ENCODE measurements around the gene CPHXL2.
A peak's percentile ranks its signal among the peaks of the same experiment; 100 is the strongest.

The CPHXL2 gene

GRCh38 chr16:75660726-75661302, 16.0 kb downstream of the CPHXL2 start:
- H3K9me3 ChIP-seq (ENCODE audit: control extremely low read depth in 1 of 5, control insufficient read depth in 4 of 5, insufficient read depth in 2 of 5, low read depth in 1 of 5, low read length in 4 of 5) = peaks cover 0 to 3% (median 0%) of the 10 kb centered on the region in 5 experiments
- H3K4me3 ChIP-seq (ENCODE audit: control insufficient read depth in 1 of 7, extremely low read depth in 1 of 7, insufficient read depth in 4 of 7, low read depth in 2 of 7, low read length in 6 of 7) = no peak overlapping the region
- no peaks in the 10 kb centered on the region for H3K27me3 ChIP-seq (replicated peaks in 2 of 5; ENCODE audit: control insufficient read depth in 4 of 5, insufficient read depth in 5 of 5, low read length in 4 of 5)
- H3K4me1 ChIP-seq (ENCODE audit: control extremely low read depth in 1 of 4, control insufficient read depth in 4 of 4, insufficient read depth in 4 of 4, low read length in 3 of 4) = no peaks in the 10 kb centered on the region
- POLR2A ChIA-PET = no interaction called here
- CTCF ChIA-PET = interaction anchor here (1.7 kb wide), 1 partner anchor 39 kb away, joined by 6 read pairs; no protein-coding TSS in a partner anchor
- WGBS (ENCODE audit: insufficient coverage) = 100% methylated on average over 1 of the region's 4 CpGs
- DNase-seq = no peak
- peaks cover 19 to 35% (median 32%) of the 10 kb centered on the region in 4 experiments for H3K36me3 ChIP-seq (ENCODE audit: control insufficient read depth in 4 of 4, insufficient read depth in 4 of 4, low read length in 3 of 4)
- H3K27ac ChIP-seq (ENCODE audit: insufficient read depth in 1 of 2, low read depth in 1 of 2, low read length in 2 of 2, poor library complexity in 1 of 2, severe bottlenecking in 2 of 2) = no peak overlapping the region

GRCh38 chr16:75660321-75660720, 16.5 kb downstream of the CPHXL2 start:
- H3K9me3 ChIP-seq (ENCODE audit: control extremely low read depth in 1 of 5, control insufficient read depth in 4 of 5, insufficient read depth in 2 of 5, low read depth in 1 of 5, low read length in 4 of 5) = peaks cover 0 to under 1% (median 0%) of the 10 kb centered on the region in 5 experiments
- H3K27ac ChIP-seq (ENCODE audit: insufficient read depth in 1 of 2, low read depth in 1 of 2, low read length in 2 of 2, poor library complexity in 1 of 2, severe bottlenecking in 2 of 2) = no peak overlapping the region
- ChIA-PET CTCF (interaction anchor here (1.7 kb wide), 1 partner anchor 39 kb away, joined by 6 read pairs; no protein-coding TSS in a partner anchor), POLR2A (no interaction called here)
- no peak overlapping the region for H3K4me3 ChIP-seq (ENCODE audit: control insufficient read depth in 1 of 7, extremely low read depth in 1 of 7, insufficient read depth in 4 of 7, low read depth in 2 of 7, low read length in 6 of 7)
- no peaks in the 10 kb centered on the region for H3K27me3 ChIP-seq (replicated peaks in 2 of 5; ENCODE audit: control insufficient read depth in 4 of 5, insufficient read depth in 5 of 5, low read length in 4 of 5)
- no peaks in the 10 kb centered on the region for H3K4me1 ChIP-seq (ENCODE audit: control extremely low read depth in 1 of 4, control insufficient read depth in 4 of 4, insufficient read depth in 4 of 4, low read length in 3 of 4)
- DNase-seq = no peak
- H3K36me3 ChIP-seq (ENCODE audit: control insufficient read depth in 4 of 4, insufficient read depth in 4 of 4, low read length in 3 of 4) = peaks cover 23 to 40% (median 35%) of the 10 kb centered on the region in 4 experiments
- WGBS (ENCODE audit: insufficient coverage) = 98% methylated on average over 6 of the region's 6 CpGs

DNA sequence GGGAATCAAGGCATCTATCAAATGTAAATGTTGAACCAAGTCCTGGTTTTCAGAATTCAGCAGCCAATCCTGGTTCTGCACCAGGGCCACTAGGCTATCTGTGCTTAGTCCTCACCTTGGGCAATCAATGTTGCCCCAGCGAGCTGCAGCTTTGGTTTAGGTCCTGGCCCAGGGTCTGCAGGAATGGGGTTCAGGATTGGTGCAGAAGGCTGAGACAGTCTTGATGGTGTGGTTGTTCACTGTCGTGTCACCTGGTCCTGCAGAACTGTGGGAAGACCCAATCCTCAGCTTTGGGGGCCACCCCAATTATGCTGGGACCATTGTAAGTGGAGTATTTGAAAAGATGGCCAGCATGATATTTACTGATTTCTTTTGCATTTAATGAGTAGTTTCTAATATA, 18.6 kb downstream of the CPHXL2 start:
- no peak for DNase-seq

GRCh38 chr16:75653922-75654321, 22.9 kb downstream of the CPHXL2 start:
- Histone ChIP-seq H3K36me3 (ENCODE audit: control insufficient read depth in 4 of 4, insufficient read depth in 4 of 4, low read length in 3 of 4) (peaks cover 26 to 45% (median 34%) of the 10 kb centered on the region in 4 experiments), H3K4me3 (ENCODE audit: control insufficient read depth in 1 of 7, extremely low read depth in 1 of 7, insufficient read depth in 4 of 7, low read depth in 2 of 7, low read length in 6 of 7) (no peak overlapping the region), H3K9me3 (ENCODE audit: control extremely low read depth in 1 of 5, control insufficient read depth in 4 of 5, insufficient read depth in 2 of 5, low read depth in 1 of 5, low read length in 4 of 5) (no peaks in the 10 kb centered on the region), H3K4me1 (ENCODE audit: control extremely low read depth in 1 of 4, control insufficient read depth in 4 of 4, insufficient read depth in 4 of 4, low read length in 3 of 4) (peaks cover 10 to 31% (median 21%) of the 10 kb centered on the region in 4 experiments), H3K27me3 (replicated peaks in 2 of 5; ENCODE audit: control insufficient read depth in 4 of 5, insufficient read depth in 5 of 5, low read length in 4 of 5) (no peaks in the 10 kb centered on the region), H3K27ac (ENCODE audit: insufficient read depth in 1 of 2, low read depth in 1 of 2, low read length in 2 of 2, poor library complexity in 1 of 2, severe bottlenecking in 2 of 2) (no peak overlapping the region)
- WGBS (ENCODE audit: insufficient coverage) = no CpG with 5 or more reads among the region's 1 CpG
- ChIA-PET CTCF (no interaction called here), POLR2A (no interaction called here)
- no peak for DNase-seq

More for the DNA sequence above, 18.6 kb downstream of the CPHXL2 start:
- CTCF ChIA-PET = no interaction called here
- H3K4me1 ChIP-seq (ENCODE audit: control extremely low read depth in 1 of 4, control insufficient read depth in 4 of 4, insufficient read depth in 4 of 4, low read length in 3 of 4) = peaks cover 0 to 3% (median under 1%) of the 10 kb centered on the region in 4 experiments
- 80% methylated on average over 1 of the region's 2 CpGs for WGBS (ENCODE audit: insufficient coverage)
- H3K9me3 ChIP-seq (ENCODE audit: control extremely low read depth in 1 of 5, control insufficient read depth in 4 of 5, insufficient read depth in 2 of 5, low read depth in 1 of 5, low read length in 4 of 5) = no peaks in the 10 kb centered on the region
- H3K27me3 ChIP-seq (replicated peaks in 2 of 5; ENCODE audit: control insufficient read depth in 4 of 5, insufficient read depth in 5 of 5, low read length in 4 of 5) = no peaks in the 10 kb centered on the region
- POLR2A ChIA-PET = no interaction called here
- H3K4me3 ChIP-seq (ENCODE audit: control insufficient read depth in 1 of 7, extremely low read depth in 1 of 7, insufficient read depth in 4 of 7, low read depth in 2 of 7, low read length in 6 of 7) = no peak overlapping the region
- no peak overlapping the region for H3K27ac ChIP-seq (ENCODE audit: insufficient read depth in 1 of 2, low read depth in 1 of 2, low read length in 2 of 2, poor library complexity in 1 of 2, severe bottlenecking in 2 of 2)
- peaks cover 27 to 49% (median 39%) of the 10 kb centered on the region in 4 experiments for H3K36me3 ChIP-seq (ENCODE audit: control insufficient read depth in 4 of 4, insufficient read depth in 4 of 4, low read length in 3 of 4)

DNA sequence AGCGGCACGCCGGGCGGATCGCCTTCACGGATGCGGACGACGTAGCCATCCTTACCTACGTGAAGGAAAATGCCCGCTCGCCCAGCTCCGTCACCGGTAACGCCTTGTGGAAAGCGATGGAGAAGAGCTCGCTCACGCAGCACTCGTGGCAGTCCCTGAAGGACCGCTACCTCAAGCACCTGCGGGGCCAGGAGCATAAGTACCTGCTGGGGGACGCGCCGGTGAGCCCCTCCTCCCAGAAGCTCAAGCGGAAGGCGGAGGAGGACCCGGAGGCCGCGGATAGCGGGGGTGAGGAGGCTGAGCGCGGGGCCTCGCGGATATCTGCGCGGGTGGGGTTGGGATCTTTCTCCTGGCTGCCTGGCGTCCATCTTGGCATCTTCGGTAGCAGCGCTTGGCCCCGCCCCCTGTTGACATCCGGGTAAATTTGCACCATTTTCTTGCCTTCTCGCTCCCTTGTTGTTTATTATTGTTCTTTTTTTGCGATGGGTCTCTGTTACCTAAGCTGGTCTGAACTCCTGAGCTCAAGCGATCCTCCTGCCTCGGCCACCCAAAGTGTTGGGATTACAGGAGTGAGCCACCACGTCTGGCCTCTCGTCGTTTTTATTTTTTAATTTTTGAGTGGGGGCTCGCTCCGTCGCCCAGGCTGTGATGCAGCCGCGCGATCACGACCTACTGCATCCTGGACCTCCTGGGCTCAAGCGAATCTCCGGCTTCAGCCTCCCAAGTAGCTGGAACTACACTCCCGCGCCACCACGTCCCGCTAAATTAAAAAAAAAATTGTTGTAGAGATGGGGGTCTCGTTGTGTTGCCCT, 28.3 kb downstream of the CPHXL2 start:
- CTCF ChIA-PET = interaction anchor here (1.0 to 1.5 kb wide), 4 partner anchors 22 to 185 kb away, joined by 3 to 4 read pairs (median 3); partner anchors contain the start of gene ADAT1
- H3K4me1 ChIP-seq (ENCODE audit: control extremely low read depth in 1 of 4, control insufficient read depth in 4 of 4, insufficient read depth in 4 of 4, low read length in 3 of 4) = peaks cover 17 to 55% (median 34%) of the 10 kb centered on the region in 4 experiments
- WGBS (ENCODE audit: insufficient coverage) = 0% methylated on average over 39 of the region's 62 CpGs
- peak; percentile 86 to 91 (median 91) for DNase-seq
- POLR2A ChIA-PET = interaction anchor here (0.6 to 1.4 kb wide), 4 partner anchors 26 to 1051 kb away, joined by 3 to 6 read pairs (median 4); no protein-coding TSS in a partner anchor
- H3K9me3 ChIP-seq (ENCODE audit: control extremely low read depth in 1 of 5, control insufficient read depth in 4 of 5, insufficient read depth in 2 of 5, low read depth in 1 of 5, low read length in 4 of 5) = no peaks in the 10 kb centered on the region
- peaks cover 3 to 21% (median 19%) of the 10 kb centered on the region in 4 experiments for H3K36me3 ChIP-seq (ENCODE audit: control insufficient read depth in 4 of 4, insufficient read depth in 4 of 4, low read length in 3 of 4)
- H3K4me3 ChIP-seq (ENCODE audit: control insufficient read depth in 1 of 7, extremely low read depth in 1 of 7, insufficient read depth in 4 of 7, low read depth in 2 of 7, low read length in 6 of 7) = peak overlapping the region; percentile 98 to 100 (median 99)
- no peaks in the 10 kb centered on the region for H3K27me3 ChIP-seq (replicated peaks in 2 of 5; ENCODE audit: control insufficient read depth in 4 of 5, insufficient read depth in 5 of 5, low read length in 4 of 5)
- H3K27ac ChIP-seq (ENCODE audit: insufficient read depth in 1 of 2, low read depth in 1 of 2, low read length in 2 of 2, poor library complexity in 1 of 2, severe bottlenecking in 2 of 2) = peak overlapping the region; percentile 96 to 98

- ChIA-PET POLR2A (interaction anchor here (0.6 to 1.4 kb wide), 5 partner anchors 15 to 131 kb away, joined by 3 to 4 read pairs (median 3); partner anchors contain the start of gene ADAT1), CTCF (interaction anchor here (1.0 to 1.5 kb wide), 5 partner anchors 15 to 184 kb away, joined by 3 to 4 read pairs (median 3); partner anchors contain the start of gene ADAT1)
- peak; percentile 93 to 97 (median 96) for DNase-seq
- 0% methylated on average over 71 of the region's 76 CpGs for WGBS (ENCODE audit: insufficient coverage)
- H3K4me3 ChIP-seq (ENCODE audit: control insufficient read depth in 1 of 7, extremely low read depth in 1 of 7, insufficient read depth in 4 of 7, low read depth in 2 of 7, low read length in 6 of 7) = peak within 1 kb of the TSS; percentile 98 to 100 (median 99)
- H3K27me3 ChIP-seq (replicated peaks in 2 of 5; ENCODE audit: control insufficient read depth in 4 of 5, insufficient read depth in 5 of 5, low read length in 4 of 5) = no peaks in the 10 kb centered on the region
- H3K9me3 ChIP-seq (ENCODE audit: control extremely low read depth in 1 of 5, control insufficient read depth in 4 of 5, insufficient read depth in 2 of 5, low read depth in 1 of 5, low read length in 4 of 5) = no peaks in the 10 kb centered on the region
- peak within 1 kb of the TSS; percentile 96 to 98 for H3K27ac ChIP-seq (ENCODE audit: insufficient read depth in 1 of 2, low read depth in 1 of 2, low read length in 2 of 2, poor library complexity in 1 of 2, severe bottlenecking in 2 of 2)
- peaks cover 6 to 26% (median 23%) of the 10 kb centered on the region in 4 experiments for H3K36me3 ChIP-seq (ENCODE audit: control insufficient read depth in 4 of 4, insufficient read depth in 4 of 4, low read length in 3 of 4)
- H3K4me1 ChIP-seq (ENCODE audit: control extremely low read depth in 1 of 4, control insufficient read depth in 4 of 4, insufficient read depth in 4 of 4, low read length in 3 of 4) = peaks cover 16 to 53% (median 32%) of the 10 kb centered on the region in 4 experiments
Measured at GRCh38 chr16:75647492-75648264, 29.1 kb downstream of the CPHXL2 start, which contains the start of the genes KARS1 and TERF2IP. TSS of gene KARS1 (minus strand) at chr16:75647665. CDS start at chr16:75647639, 26 bp downstream. TSS of gene TERF2IP (plus strand) at chr16:75647773. CDS start at chr16:75647883, 110 bp downstream.

All from common myeloid progenitor, CD34-positive (primary cell).